ENCODE results near the gene CFAP68.

DNA sequence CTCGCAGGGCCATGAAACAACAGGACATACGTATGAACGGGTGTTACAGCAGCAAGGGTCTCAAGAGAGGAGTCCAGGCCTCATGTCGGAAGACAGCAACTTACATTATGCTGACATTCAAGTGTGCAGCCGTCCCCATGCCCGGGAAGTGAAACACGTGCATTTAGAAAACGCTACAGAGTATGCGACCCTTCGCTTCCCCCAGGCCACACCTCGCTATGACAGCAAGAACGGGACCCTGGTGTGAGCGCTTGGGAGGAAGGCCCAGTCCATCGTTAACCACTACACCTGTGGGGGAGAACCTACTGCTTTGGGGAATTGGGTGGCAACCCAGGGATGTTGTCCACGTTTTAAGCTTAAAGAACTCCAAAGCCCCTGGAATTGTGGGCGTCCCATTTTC is 46.6 kb downstream of the CFAP68 start:
- TF ChIP-seq POLR2AphosphoS5 (IDR thresholded peaks at IDR 0.05; ENCODE audit: low read depth, low read length) (no peak), TAF1 (IDR thresholded peaks at IDR 0.05; ENCODE audit: low read depth, low read length) (no peak), POLR2A (IDR thresholded peaks at IDR 0.05; ENCODE audit: low read depth, low read length) (no peak), SPI1 (IDR thresholded peaks at IDR 0.05; ENCODE audit: low read depth, low read length) (no peak), PAX5 (IDR thresholded peaks at IDR 0.05; ENCODE audit: insufficient read depth, low read length, severe bottlenecking) (no peak)

Measured in GM12891 (cell line).